ENCODE measurements around the gene YTHDF1. TPM values are rescaled to one million over a fixed set of nuclear protein-coding genes. Genes with fewer than 3 reads are reported as not detected.

Gene YTHDF1
- total RNA-seq, 4 donors from 2014 or later, result 17.9 to 32.1 (median 29.7) TPM

GRCh38 chr20:63188641-63189321, 27.1 kb downstream of the YTHDF1 start:
- intact Hi-C loops (cut with DNase I), result no loop called here
- 65% methylated on average over 15 of the region's 15 CpGs for WGBS

DNA sequence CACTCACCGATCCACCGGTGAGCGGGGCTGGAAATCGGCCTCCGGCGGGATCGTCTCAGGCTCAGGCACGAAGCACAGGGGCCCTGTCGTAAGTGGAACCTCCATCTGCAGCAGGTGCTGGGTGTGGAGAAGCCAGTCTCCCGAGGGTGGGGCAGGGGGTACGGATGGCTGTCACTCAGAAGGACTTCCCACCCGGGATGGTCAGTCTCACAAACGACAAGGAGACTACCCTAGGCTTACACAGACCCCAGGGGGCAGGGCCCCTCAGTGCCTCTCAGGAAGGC, 27.8 kb downstream of the YTHDF1 start:
- Histone ChIP-seq H3K4me3 (no peak overlapping the region), H3K27me3 (peaks cover 0 to 8% (median 0%) of the 10 kb centered on the region in 4 donors), H3K36me3 (no peaks in the 10 kb centered on the region), H3K27ac (replicated peaks in 1 of 4) (no peak overlapping the region), H3K4me1 (no peaks in the 10 kb centered on the region), H3K9me3 (no peaks in the 10 kb centered on the region)
- intact Hi-C loops (cut with DNase I), result no loop called here
- 88% methylated on average over 9 of the region's 13 CpGs for WGBS
- no peak for DNase-seq (ENCODE audit: extremely low spot score)
- TF ChIP-seq CTCF (IDR thresholded peaks at IDR 0.05) (no peak), EP300 (IDR thresholded peaks at IDR 0.05) (no peak), POLR2AphosphoS5 (IDR thresholded peaks at IDR 0.05) (no peak), POLR2A (IDR thresholded peaks at IDR 0.05; ENCODE audit: low read depth) (no peak)

More at GRCh38 chr20:63188641-63189321, 27.1 kb downstream of the YTHDF1 start:
- peaks cover 0 to under 1% (median 0%) of the 10 kb centered on the region in 4 donors for H3K27me3 ChIP-seq
- no peak overlapping the region for H3K27ac ChIP-seq (replicated peaks in 1 of 4)
- TF ChIP-seq CTCF (IDR thresholded peaks at IDR 0.05) (no peak), EP300 (IDR thresholded peaks at IDR 0.05) (no peak), POLR2AphosphoS5 (IDR thresholded peaks at IDR 0.05) (no peak), POLR2A (IDR thresholded peaks at IDR 0.05; ENCODE audit: low read depth) (no peak)
- H3K4me1 ChIP-seq, result no peaks in the 10 kb centered on the region
- H3K4me3 ChIP-seq, result no peak overlapping the region
- H3K9me3 ChIP-seq, result no peaks in the 10 kb centered on the region
- H3K36me3 ChIP-seq, result no peaks in the 10 kb centered on the region
- DNase-seq (ENCODE audit: extremely low spot score), result no peak

GRCh38 chr20:63187338-63188158, 28.4 kb downstream of the YTHDF1 start:
- intact Hi-C loops (cut with DNase I), result no loop called here
- no peaks in the 10 kb centered on the region for H3K9me3 ChIP-seq
- H3K27ac ChIP-seq (replicated peaks in 1 of 4), result no peak overlapping the region
- no peak overlapping the region for H3K4me3 ChIP-seq
- H3K36me3 ChIP-seq, result no peaks in the 10 kb centered on the region
- no peak for DNase-seq (ENCODE audit: extremely low spot score)
- peaks cover 0 to 13% (median 0%) of the 10 kb centered on the region in 4 donors for H3K27me3 ChIP-seq
- WGBS, result 67% methylated on average over 4 of the region's 7 CpGs
- H3K4me1 ChIP-seq, result no peaks in the 10 kb centered on the region
- TF ChIP-seq POLR2A (IDR thresholded peaks at IDR 0.05; ENCODE audit: low read depth) (no peak), POLR2AphosphoS5 (IDR thresholded peaks at IDR 0.05) (no peak), EP300 (IDR thresholded peaks at IDR 0.05) (no peak), CTCF (IDR thresholded peaks at IDR 0.05) (no peak)

DNA sequence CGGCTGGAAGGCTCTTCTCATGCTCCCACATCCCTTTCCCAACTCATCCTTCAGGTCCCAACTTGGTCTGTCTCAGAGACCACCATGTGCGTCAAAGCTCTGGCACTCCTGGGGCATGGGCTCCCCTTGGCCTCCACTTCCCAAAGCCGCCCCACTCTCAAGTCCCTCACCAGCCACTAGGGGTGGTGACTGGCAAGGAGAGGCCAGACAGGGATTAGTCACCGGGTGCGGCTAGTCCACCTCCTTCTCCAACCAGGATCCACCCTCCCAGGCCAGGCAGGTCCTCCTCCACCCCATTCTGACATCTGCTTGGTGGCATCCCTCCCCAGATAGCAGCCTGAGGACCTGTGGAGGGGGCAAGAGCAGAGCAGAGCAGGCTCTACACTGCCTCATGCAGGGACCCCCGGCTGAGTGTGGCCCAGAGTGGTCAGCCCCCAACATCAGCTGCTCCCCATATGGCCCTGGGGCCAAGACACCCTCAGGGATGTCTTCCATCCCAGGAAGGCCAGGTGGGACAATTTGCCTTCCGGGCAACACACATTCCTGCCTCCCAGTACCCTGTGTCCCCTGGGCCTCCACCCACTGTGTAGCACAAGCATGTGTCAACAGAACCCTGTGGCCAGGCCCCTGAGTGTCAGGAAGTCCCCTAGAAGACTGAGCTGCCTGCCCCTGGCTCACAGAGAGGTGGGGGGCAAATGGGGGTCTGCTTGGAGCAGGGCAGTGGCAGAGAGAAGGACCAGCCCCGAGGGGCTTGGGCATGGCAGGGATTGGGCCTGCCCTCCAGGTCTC, 29.2 kb downstream of the YTHDF1 start:
- H3K27me3 ChIP-seq, result peaks cover 0 to 21% (median 0%) of the 10 kb centered on the region in 4 donors
- no peak overlapping the region for H3K4me3 ChIP-seq
- no peak for TF ChIP-seq EP300 (IDR thresholded peaks at IDR 0.05)
- no peak for TF ChIP-seq CTCF (IDR thresholded peaks at IDR 0.05)
- TF ChIP-seq POLR2A (IDR thresholded peaks at IDR 0.05; ENCODE audit: low read depth), result no peak
- no peak for TF ChIP-seq POLR2AphosphoS5 (IDR thresholded peaks at IDR 0.05)
- intact Hi-C loops (cut with DNase I), result no loop called here
- H3K4me1 ChIP-seq, result no peaks in the 10 kb centered on the region
- 84% methylated on average over 7 of the region's 8 CpGs for WGBS
- no peaks in the 10 kb centered on the region for H3K9me3 ChIP-seq
- no peaks in the 10 kb centered on the region for H3K36me3 ChIP-seq
- no peak overlapping the region for H3K27ac ChIP-seq (replicated peaks in 1 of 4)
- no peak for DNase-seq (ENCODE audit: extremely low spot score)

Measured in esophagus muscularis mucosa (tissue), 4 donors.